GM10266 (cell line): Measurements from ENCODE around the gene ATP1A1.

Experiments
- DNase-seq: peaks from one replicate; pipeline ENCODE4 v3.0.0; 2012; ENCODE audit errors: extremely low spot score
- CTCF ChIP-seq: IDR thresholded peaks from 2 replicates; pipeline ENCODE4 v1.5.1; 2012; ENCODE audit warnings: mild to moderate bottlenecking, low read depth; ENCODE audit not compliant: control insufficient read depth, insufficient read depth; ENCODE audit errors: missing control alignments

The ATP1A1 gene

GRCh38 chr1:116361648-116362047 lies 11.4 kb upstream of the ATP1A1 start:
- DNase-seq: no peak
- no peak for TF ChIP-seq CTCF

- no peak for DNase-seq
- no peak for TF ChIP-seq CTCF
Observed at GRCh38 chr1:116362050-116362449, 11.0 kb upstream of the ATP1A1 start.

GRCh38 chr1:116365353-116365780 lies 7.7 kb upstream of the ATP1A1 start:
- DNase-seq: no peak
- no peak for TF ChIP-seq CTCF

- no peak for DNase-seq
- no peak for TF ChIP-seq CTCF
Observed at GRCh38 chr1:116365857-116366256, 7.2 kb upstream of the ATP1A1 start.

- no peak for TF ChIP-seq CTCF
- no peak for DNase-seq
Observed at GRCh38 chr1:116367256-116367945, 5.6 kb upstream of the ATP1A1 start.

GRCh38 chr1:116368241-116368640 lies 4.8 kb upstream of the ATP1A1 start:
- DNase-seq: no peak
- TF ChIP-seq CTCF: no peak

- no peak for DNase-seq
- no peak for TF ChIP-seq CTCF
Observed at GRCh38 chr1:116370181-116370580, 2.9 kb upstream of the ATP1A1 start.
